HK-2 (cell line): ENCODE measurements around the gene GOLGA8Q.
A peak's percentile ranks its signal among the peaks of the same experiment; 100 is the strongest.
"Not testable (repeated sequence)": the region's sequence is repeated elsewhere in the genome, so short reads cannot be mapped to it uniquely, and the experiment has no call there.

ENCODE experiments used
- DNase-seq: peaks from one replicate; pipeline ENCODE4 v3.0.0-alpha.2; 2018; ENCODE audit not compliant: unreplicated experiment

Gene GOLGA8Q, protein sequence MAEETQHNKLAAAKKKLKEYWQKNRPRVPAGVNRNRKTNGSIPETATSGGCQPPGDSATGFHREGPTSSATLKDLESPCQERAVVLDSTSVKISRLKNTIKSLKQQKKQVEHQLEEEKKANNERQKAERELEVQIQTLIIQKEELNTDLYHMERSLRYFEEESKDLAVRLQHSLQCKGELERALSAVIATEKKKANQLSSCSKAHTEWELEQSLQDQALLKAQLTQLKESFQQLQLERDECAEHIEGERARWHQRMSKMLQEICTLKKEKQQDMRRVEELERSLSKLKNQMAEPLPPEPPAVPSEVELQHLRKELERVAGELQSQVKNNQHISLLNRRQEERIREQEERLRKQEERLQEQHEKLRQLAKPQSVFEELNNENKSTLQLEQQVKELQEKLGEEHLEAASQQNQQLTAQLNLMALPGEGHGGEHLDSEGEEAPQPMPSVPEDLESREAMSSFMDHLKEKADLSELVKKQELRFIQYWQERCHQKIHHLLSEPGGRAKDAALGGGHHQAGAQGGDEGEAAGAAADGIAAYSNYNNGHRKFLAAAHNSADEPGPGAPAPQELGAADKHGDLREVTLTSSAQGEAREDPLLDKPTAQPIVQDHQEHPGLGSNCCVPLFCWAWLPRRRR

DNA sequence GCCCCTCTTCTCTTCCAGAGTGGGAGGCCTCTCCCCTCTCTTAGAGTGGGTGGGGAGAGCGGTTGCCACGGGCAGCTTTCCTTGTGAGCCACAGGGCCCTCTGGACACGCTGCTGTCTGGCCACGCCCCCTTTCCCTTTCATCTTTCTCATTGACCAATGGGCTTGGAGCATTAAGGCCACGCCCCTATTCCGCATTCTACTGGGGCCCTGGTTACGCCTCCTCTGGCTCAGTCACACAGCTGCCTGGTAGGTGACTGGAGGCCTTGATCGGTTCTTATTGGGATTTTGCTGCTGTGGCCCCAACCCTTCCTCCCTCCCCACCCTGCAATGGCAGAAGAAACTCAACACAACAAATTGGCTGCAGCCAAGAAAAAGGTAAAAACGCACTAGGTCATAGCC is at the start of gene GOLGA8Q:
GOLGA8Q (plus strand) TSS at position 301 of the 400 bp plus-strand sequence; CDS start at position 329, 28 bp downstream.
- DNase-seq, result not testable (repeated sequence)

DNA sequence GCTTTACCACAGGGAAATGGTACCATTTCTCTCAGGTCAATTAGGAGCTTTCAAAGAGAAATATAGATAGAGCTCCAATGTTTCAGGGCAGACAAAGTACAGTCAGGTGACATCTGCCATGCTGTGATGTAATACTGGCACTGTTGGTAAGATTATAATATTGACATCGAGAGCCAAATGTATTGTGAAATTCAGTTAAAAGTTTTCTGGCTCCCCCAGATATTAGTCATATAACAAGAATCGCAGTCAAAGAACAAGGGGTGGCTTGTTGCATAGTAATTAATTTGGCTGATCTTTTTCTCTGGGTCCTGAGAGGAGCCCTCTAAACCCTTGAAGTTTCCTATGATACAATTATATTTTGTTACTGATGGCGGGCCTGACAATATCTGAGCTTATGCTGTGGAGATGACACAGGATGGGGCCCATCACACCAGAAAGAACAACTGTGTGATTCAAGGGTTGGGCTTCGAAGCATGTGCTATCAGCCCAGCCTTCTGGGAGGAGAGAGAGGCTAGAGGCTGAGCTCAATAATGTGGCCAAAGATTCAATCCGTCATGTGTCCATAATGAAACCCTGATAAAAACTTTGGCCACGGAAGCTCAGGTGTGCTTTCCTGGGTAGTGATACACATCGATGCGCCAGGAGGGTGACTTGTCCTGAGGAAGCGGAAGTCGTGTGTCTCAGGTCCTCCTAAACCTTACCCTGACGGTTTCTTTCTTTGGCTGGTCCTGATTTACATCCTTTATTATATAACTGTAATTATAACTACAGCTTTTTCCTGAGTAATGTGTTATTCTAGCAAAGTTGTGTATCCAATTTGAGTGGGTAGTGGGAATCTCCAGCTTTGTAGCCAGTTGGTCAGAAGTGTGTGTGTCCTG is 48.7 kb upstream of the GOLGA8Q start:
- DNase-seq, result not testable (repeated sequence)

DNA sequence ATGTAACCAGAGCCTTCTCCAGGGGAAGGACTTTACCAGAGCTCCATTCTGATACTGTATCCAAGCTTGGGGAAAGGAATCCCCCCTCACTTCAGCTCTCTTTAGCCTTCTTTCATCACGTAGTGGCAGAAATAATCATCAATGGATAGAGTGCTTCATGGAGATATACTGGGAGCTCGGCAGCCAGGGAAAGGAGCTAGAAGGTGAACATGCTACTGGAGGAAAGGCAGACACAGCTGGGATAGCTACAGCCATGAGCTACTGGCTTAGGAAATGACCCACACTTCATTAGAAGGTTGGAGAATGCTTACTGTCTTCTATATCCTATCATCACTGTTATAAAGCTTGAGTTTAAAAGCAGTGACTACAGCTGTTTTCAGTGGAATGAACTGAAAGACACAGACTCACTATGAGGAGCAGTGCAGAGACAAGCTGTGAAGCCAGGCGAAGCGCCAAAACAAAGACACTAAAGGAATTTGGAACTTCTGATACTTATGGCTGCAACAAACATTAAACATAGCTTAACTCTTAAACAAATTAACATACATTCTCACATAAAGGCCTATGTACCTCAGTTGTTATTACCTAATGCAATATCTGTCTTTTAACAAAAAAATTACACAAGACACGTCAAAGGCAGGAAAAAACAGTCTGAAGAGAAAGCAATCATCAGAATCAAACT is 47.5 kb upstream of the GOLGA8Q start:
- DNase-seq, result not testable (repeated sequence)

DNA sequence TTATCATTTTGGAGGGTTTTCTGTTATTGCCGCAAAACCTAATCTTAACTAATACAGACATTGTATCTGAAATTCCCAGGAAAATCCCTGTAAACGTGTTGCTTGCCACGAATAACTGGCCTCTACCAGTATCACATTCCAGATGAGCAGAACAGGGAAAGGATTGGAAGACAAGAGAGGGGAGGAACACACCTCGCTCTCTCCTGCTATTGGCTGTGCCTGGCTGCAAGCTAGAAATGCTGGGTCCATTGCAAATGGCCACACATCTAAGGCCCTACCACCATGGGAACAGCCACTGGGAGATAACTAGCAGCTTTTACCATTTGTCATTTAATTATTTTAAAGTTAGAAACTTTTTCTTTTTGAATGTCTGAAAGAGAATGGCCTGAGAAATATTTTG is 37.3 kb upstream of the GOLGA8Q start:
- not testable (repeated sequence) for DNase-seq

DNA sequence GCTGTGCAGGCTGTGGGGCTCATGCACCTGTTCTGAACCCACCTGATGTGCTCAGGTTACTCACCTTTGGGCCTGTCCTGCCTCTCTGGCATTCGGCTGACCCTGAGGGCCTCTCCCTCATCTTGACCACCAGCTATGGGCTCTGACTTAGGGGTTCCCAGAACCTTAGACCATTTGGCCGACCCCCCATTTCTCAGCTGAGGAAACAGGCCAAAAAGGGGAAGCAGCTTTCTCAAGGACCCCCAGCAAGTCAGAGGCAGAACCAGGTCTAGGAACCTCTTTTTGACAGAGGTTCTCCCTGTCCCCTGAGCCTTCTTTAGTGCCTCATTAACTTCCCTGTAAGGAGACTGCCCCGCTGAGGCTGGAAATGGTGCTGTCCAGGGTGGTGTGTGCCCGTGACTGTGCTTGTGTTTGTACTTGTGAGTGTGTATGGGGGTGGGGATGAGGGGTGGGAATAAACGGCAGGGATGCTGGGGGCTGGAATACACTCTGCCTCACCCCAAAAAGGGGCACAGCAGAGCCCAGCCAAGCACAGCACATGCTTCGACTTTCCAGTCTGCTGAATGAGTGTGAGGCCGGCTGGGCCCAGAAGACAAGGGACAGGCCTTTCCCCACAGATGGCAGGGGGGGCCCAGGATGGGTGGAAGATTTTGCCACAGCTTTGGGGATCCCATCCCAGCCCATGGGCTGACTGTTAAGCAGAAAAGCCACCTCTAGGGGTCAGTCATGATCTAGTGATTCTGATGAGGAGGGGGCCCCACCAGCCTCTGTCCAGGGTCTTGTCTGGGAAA is 28.2 kb upstream of the GOLGA8Q start:
- not testable (repeated sequence) for DNase-seq

DNA sequence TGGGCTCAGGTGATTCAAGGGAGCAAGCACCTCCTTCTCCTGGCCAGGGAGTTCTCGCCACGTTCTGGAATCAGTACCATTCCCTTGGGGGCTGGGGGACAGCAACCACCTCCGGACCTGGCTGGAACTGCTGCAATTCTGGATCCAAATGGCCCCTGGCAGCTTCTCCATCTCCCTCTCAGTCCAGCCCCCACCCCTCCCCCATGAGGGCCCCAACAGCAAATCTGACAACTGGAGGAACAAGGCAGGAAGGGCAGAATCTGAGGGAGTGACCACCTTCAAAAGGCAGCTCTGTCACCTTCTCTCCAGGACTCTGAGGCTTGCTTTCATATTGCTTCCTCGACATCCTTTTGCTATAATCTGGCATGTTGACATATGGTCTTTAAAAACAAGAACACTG is 25.9 kb upstream of the GOLGA8Q start:
- DNase-seq, result not testable (repeated sequence)

DNA sequence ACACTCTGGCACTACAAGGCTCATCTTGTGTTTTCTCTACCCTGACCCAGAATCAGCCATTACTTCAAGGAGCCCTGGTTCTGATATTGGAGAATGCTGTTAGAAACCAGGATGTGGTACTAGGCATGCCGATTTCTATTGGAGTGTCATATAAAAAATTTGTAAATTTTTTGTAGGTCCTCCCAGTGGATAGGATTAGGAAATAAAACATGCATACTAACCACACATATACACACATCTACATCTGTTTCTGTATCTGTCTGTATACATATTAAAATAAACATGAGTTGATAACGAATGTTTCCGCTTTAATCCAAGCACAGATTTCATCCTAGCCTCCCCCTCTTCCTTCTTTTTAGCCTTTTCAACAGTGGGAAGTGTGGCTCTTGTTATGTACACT is 22.8 kb upstream of the GOLGA8Q start:
- not testable (repeated sequence) for DNase-seq

DNA sequence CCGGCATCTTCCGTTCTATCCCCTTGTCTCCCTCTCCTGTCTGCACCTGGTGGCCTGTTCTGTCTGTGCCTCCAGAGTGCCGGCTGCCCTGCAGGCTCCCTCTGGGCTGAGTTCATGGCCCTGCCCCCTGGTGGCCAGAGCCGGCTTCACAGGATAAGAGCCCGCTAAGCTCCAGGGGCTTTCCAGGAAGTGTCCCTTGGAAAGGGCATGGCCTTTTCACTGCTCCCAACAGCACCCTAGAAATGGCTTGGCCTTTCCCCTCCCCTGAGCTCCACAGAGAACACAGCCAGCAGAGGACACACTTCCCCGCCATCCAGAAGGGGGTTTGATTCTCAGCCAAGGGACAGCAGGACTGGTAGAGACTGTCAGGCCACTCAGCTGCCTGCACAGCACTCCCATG is 15.1 kb downstream of the GOLGA8Q start:
- DNase-seq, result peak; percentile 5

DNA sequence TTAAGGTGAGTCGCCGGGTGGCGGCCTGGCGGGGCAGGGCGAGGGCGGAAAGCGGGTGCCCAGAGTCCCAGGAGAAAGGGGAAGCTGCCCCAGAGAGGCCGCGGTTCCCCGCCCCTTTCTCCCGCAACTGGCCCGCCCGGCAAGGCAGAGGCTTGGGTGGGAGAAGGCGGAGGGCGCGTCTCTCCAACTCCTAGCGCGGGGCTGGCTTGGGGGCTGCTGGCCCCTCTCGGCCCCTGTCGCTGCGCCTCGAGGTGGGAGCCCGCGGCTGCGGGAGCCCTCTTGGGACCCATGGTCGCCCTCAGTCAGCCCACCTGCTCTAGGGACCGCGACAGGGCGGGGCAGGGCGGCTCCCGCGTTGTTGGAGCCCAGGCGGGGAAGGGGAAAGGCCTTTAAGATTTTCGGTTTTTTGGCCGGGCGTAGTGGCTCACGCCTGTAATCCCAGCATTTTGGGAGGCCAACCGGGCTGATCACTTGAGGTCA is 21.2 kb downstream of the GOLGA8Q start:
- DNase-seq, result not testable (repeated sequence)

DNA sequence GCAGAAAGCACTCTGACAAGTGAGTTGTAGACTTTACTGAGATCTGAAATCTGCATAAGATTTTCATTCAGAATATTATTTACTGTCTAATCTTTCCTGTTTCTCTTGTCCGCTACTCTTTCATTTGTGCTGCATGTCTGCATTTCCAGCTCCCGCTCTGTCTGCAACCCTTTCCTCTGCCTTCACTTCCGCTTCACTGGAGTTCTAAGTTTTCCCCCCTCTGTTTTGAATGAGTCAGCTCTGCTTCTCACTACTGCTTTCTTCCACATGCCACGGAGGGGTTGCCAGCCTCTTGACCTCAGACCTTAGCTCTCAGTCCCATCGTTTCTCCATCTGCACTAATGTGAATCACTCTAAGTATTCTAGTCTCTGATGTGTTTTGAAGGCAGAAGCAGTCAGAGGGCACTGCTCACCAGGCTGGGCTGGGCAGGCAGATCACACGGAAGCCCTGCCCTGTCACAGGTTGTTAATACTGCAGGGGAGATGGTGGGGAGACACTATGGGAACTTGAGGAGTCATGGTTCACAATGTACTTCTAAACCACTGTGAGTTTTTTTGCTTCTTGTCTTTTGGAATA is 27.6 kb downstream of the GOLGA8Q start:
- not testable (repeated sequence) for DNase-seq

DNA sequence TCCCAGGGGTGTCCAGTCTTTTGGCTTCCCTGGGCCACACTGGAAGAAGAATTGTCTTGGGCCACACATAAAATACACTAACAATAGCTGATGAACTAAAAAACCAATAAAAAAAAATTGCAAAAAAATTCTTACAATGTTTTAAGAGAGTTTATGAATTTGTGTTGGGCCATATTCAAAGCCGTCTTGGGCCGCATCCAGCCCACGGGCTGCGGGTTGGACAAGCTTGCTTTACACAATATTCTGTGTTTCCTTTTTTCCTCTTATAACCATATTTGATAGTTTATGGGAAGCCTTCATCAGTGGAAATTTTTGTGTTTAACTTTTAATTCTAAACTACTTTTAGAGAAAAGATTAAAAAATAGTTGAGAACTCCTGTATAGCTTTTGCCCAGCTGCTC is 28.9 kb downstream of the GOLGA8Q start:
- not testable (repeated sequence) for DNase-seq

DNA sequence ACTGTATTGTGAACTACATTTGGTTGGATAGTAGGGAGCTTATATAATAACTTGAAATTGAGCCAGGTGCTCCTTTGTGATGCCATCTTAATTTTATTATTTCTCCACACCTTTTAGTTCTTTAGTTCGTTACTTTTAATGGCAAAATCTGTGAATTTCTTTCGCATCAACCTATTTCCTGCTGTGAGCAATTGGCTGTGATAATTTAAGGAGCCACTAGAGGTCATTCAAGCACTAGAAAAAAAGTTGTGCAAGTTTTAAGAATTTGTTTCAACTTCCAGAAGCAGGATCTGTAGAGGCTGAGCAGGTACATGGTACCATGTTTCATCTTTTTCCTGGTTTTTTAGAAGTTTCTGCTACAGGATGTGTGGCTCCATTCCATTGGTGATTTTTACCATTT is 47.1 kb downstream of the GOLGA8Q start:
- DNase-seq, result not testable (repeated sequence)

DNA sequence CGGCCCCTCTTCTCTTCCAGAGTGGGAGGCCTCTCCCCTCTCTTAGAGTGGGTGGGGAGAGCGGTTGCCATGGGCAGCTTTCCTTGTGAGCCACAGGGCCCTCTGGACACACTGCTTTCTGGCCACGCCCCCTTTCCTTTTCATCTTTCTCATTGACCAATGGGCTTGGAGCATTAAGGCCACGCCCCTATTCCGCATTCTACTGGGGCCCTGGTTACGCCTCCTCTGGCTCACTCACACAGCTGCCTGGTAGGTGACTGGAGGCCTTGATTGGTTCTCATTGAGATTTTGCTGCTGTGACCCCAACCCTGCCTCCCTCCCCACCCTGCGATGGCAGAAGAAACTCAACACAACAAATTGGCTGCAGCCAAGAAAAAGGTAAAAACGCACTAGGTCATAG is 51.9 kb downstream of the GOLGA8Q start, which contains the start of gene GOLGA8H:
GOLGA8H (plus strand) TSS at position 233 of the 400 bp plus-strand sequence; CDS start at position 331, 98 bp downstream.
- DNase-seq, result not testable (repeated sequence)
